SK-N-MC (cell line): ENCODE data around the gene SPOPL.

Experiments used
- EZH2 ChIP-seq: fragments of 200-600 bp; sonication (generic); IDR thresholded peaks from one replicate; pipeline ENCODE4 v1.6.1; 2017; ENCODE audit warnings: antibody characterized with exemption
- POLR2AphosphoS5 ChIP-seq: IDR thresholded peaks from 2 replicates; pipeline ENCODE4 v1.6.1; 2012; ENCODE audit warnings: mild to moderate bottlenecking, low read depth, low read length, borderline replicate concordance

DNA sequence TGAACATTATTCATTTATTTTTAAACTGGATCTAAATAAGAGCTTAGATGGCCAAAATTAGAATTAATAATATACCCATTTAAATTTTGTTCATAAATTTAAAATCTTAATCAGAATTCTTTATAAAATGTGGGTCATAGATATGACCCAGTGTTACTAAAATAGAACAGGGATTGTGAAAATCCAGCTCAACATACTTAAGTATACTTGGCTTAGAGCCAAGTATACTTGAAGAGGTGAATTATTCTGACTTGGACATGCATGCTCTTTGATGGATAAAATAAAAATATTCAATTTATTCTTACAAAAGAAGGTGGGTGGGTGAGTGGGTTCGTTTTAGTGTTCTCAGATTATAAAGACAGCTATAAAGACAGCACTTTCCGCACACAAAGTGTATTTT is 70.7 kb downstream of the SPOPL start:
- TF ChIP-seq EZH2 = no peak
- TF ChIP-seq POLR2AphosphoS5 = no peak
